Type B pancreatic cell (in vitro differentiated cells): Measurements from ENCODE around the gene MPHOSPH10. TPM values are rescaled to one million over a fixed set of nuclear protein-coding genes. Genes with fewer than 3 reads are reported as not detected.

Experiments used
- DNase-seq: peaks from one replicate; pipeline ENCODE4 v3.0.0; 2021; ENCODE audit warnings: mixed read lengths; ENCODE audit not compliant: unreplicated experiment; ENCODE audit errors: extremely low spot score
- H3K27ac Mint-ChIP-seq: 2 replicates; pipeline ENCODE4 v1.8.0; 2021; ENCODE audit warnings: mild to moderate bottlenecking, mixed read lengths
- H3K27me3 Mint-ChIP-seq: 2 replicates; pipeline ENCODE4 v1.8.0; 2021; ENCODE audit warnings: mixed read lengths
- H3K36me3 Mint-ChIP-seq: 2 replicates; pipeline ENCODE4 v1.8.0; 2021; ENCODE audit warnings: mixed read lengths
- H3K4me1 Mint-ChIP-seq: one replicate; pipeline ENCODE4 v1.8.0; 2021; ENCODE audit warnings: mixed read lengths; ENCODE audit not compliant: unreplicated experiment
- H3K4me3 Mint-ChIP-seq: 2 replicates; pipeline ENCODE4 v1.8.0; 2021; ENCODE audit warnings: mild to moderate bottlenecking, mixed read lengths
- H3K9me3 Mint-ChIP-seq: 2 replicates; pipeline ENCODE4 v1.8.0; 2021; ENCODE audit warnings: mixed read lengths
- total RNA-seq: library from RNA; stranded (reverse); gene quantifications from 2 replicates; pipeline ENCODE4 v1.2.1, GENCODE V29; 2021; ENCODE audit warnings: low replicate concordance
- TF ChIP-seq, protein P1 (sequence below): fragments of 200-600 bp; sonication (generic); conservative IDR thresholded peaks from 2 replicates; pipeline ENCODE4 v1.5.0; 2021; ENCODE audit warnings: antibody characterized with exemption, mild to moderate bottlenecking

Gene MPHOSPH10
- total RNA-seq, 1 donor from 2014 or later = 41.7 TPM

DNA sequence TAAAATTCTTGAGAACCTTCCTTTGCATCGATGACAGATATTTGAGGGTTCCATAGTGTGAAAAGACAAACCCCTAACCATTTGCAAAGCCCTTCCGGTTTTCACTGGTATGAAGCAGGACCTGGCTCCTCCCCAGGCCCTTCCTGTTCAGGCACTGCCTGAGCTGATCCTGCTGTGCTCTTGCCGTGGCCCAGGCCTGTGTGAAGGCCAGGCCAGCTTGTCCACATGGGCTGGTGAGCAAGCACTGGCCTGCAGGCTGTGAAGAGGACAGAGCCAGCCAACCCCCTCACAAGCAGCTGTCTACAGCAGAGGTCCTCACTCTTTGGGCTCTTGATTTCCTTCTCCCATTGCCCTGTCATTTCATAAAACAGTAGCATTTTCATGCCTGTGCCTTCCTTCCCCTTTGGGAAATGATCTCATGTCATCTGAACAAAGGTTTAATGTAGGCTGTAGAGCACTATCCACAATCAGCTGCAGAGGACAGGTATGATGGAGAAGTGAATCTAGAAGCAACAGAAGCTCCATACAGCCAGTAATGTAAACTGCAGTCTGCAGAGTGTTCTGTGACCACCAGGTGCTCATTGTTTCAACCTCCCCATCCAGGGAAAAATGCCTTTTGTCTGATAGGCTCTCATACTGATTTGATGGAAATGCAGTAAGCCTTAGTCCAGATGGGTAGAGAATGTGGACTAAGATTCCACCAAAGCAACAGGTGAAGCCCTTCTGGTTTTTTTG is 19.8 kb downstream of the MPHOSPH10 start:
- Mint-ChIP-seq H3K27ac (no peak overlapping the region), H3K9me3 (no peaks in the 10 kb centered on the region), H3K4me1 (no peaks in the 10 kb centered on the region), H3K4me3 (no peak overlapping the region), H3K36me3 (peaks cover 20% of the 10 kb centered on the region), H3K27me3 (peaks cover 10% of the 10 kb centered on the region)
- TF ChIP-seq, protein P1, sequence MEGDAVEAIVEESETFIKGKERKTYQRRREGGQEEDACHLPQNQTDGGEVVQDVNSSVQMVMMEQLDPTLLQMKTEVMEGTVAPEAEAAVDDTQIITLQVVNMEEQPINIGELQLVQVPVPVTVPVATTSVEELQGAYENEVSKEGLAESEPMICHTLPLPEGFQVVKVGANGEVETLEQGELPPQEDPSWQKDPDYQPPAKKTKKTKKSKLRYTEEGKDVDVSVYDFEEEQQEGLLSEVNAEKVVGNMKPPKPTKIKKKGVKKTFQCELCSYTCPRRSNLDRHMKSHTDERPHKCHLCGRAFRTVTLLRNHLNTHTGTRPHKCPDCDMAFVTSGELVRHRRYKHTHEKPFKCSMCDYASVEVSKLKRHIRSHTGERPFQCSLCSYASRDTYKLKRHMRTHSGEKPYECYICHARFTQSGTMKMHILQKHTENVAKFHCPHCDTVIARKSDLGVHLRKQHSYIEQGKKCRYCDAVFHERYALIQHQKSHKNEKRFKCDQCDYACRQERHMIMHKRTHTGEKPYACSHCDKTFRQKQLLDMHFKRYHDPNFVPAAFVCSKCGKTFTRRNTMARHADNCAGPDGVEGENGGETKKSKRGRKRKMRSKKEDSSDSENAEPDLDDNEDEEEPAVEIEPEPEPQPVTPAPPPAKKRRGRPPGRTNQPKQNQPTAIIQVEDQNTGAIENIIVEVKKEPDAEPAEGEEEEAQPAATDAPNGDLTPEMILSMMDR = peak; percentile 24
- DNase-seq = no peak

DNA sequence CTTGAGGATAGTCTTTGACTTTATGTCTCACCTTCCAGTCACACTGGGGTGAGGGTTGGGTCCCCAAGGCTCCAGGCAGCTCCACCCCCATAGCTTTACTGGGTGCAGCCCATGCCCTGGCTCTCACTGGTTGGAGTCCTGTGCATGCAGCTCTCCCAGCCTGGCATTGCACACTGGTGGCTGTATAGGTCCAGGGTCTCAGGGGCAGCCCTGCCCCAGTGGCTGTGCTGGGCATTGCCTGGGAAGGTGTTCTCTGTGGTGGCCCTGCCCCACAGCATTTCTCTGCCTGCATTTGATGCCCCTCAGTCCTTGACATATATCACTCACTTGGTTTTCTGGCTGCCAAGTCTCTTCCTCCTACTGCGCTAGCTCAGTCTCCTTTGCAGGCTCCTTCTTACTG is 21.2 kb downstream of the MPHOSPH10 start:
- Mint-ChIP-seq H3K36me3 (peaks cover 15% of the 10 kb centered on the region), H3K4me3 (no peak overlapping the region), H3K9me3 (no peaks in the 10 kb centered on the region)

DNA sequence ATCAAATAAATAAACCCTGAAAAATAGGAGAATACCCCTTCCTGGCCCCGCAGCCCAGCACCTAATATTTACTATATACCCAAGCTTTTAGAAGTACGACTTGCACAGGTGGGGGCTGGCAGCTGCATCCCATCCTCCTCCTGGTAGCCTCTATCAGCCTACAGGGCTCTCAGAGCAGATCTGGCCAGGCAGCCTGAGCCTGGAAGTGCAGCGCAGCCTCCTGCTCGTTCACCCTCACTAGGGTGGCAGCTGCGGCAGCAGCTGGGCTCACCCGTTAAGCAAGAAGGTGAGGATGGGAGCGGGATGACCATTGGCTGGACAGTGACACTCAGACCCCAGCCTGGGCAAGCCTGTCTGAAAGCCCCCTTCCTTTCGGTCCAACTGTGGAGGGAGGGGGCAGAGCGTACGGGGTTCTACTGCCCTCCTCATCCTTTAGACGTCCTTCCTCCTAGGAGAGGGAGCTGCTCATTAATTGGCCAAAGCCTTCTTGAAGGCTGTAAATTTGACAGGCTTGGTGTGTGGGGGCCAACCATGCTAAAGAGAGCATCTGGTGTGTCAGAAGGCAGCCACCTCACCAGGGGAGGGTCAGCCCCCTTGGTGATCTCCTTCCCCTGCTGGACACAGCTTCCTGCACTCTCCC is 23.3 kb downstream of the MPHOSPH10 start:
- no peak overlapping the region for H3K4me3 Mint-ChIP-seq
- peaks cover 20% of the 10 kb centered on the region for H3K27me3 Mint-ChIP-seq
- H3K9me3 Mint-ChIP-seq = no peaks in the 10 kb centered on the region
- H3K4me1 Mint-ChIP-seq = peaks cover 7% of the 10 kb centered on the region
- TF ChIP-seq, protein P1 = no peak
- no peak overlapping the region for H3K27ac Mint-ChIP-seq
- H3K36me3 Mint-ChIP-seq = peaks cover 8% of the 10 kb centered on the region
- no peak for DNase-seq

More for the DNA sequence above, 21.2 kb downstream of the MPHOSPH10 start:
- TF ChIP-seq, protein P1 = peak; percentile 25
- H3K4me1 Mint-ChIP-seq = no peaks in the 10 kb centered on the region
- peaks cover 17% of the 10 kb centered on the region for H3K27me3 Mint-ChIP-seq
- H3K27ac Mint-ChIP-seq = no peak overlapping the region
- no peak for DNase-seq

DNA sequence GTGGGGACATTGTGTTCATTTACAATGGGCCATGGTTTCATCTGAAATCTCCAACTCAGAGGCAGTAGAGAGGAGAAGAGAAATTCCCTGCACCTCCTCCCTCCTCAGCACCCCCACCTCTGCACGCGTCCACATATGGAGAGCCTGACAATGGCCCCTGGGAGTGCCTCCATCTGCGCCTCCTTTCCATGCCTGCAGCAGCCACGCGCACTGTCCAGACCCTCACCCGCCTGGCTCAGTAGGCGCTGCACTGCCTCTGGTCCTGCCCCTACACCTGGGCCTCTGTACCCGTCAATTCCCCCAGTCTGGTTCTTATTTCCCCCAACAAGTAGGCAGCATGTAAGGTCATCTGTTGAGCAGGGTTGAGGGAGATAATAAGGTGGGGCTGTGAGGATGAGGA is 23.8 kb downstream of the MPHOSPH10 start:
- DNase-seq = no peak
- Mint-ChIP-seq H3K4me1 (peaks cover 7% of the 10 kb centered on the region), H3K27ac (no peak overlapping the region)

DNA sequence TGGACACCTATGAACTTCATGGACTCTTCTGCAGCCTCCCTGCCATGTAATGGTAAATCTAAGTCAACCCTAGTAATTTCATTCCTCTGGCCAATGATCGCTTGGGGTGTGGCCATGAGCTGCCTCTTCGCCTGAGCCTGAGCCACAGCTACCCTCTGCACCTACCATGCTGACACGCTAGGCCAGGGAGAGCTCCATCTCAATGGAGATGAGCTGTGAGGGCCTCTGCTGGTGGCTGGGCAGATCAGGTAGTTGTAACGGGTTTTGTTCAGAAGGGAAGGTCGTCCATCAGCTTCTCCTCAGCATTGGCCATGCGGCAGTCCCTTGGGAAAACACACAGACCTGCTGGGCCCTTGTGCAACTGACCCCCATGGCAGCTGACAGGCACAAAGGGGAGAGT is 24.4 kb downstream of the MPHOSPH10 start:
- Mint-ChIP-seq H3K4me3 (no peak overlapping the region), H3K27me3 (peaks cover 25% of the 10 kb centered on the region), H3K4me1 (peaks cover 7% of the 10 kb centered on the region), H3K36me3 (peaks cover 5% of the 10 kb centered on the region), H3K27ac (no peak overlapping the region), H3K9me3 (no peaks in the 10 kb centered on the region)
- DNase-seq = no peak
- TF ChIP-seq, protein P1 = no peak

More for the DNA sequence above, 23.8 kb downstream of the MPHOSPH10 start:
- TF ChIP-seq, protein P1 = no peak
- no peak overlapping the region for H3K4me3 Mint-ChIP-seq
- peaks cover 20% of the 10 kb centered on the region for H3K27me3 Mint-ChIP-seq
- H3K36me3 Mint-ChIP-seq = peaks cover 5% of the 10 kb centered on the region
- no peaks in the 10 kb centered on the region for H3K9me3 Mint-ChIP-seq
